SU-DHL-6 (cell line): ENCODE results near the gene RAB6A.

Experiments
- H2AFZ ChIP-seq: fragments of 200-600 bp; sonication (generic); 2 replicates; pipeline ENCODE4 v1.6.1; 2014; ENCODE audit warnings: low read depth, mild to moderate bottlenecking, moderate library complexity, mixed read lengths, antibody characterized with exemption, low read length; ENCODE audit not compliant: severe bottlenecking
- H3F3A ChIP-seq: fragments of 200-600 bp; shearing (Covaris generic); 2 replicates; pipeline ENCODE4 v1.6.0; 2016; ENCODE audit warnings: antibody characterized with exemption, mild to moderate bottlenecking; ENCODE audit not compliant: insufficient read depth
- H3K27ac ChIP-seq: fragments of 200-600 bp; sonication (generic); 2 replicates; pipeline ENCODE4 v1.5.1; 2016; ENCODE audit warnings: low read depth, mild to moderate bottlenecking, low read length, moderate library complexity, mixed read lengths
- H3K27me3 ChIP-seq: fragments of 200-600 bp; sonication (generic), shearing (Covaris generic); 2 replicates; pipeline ENCODE4 v1.6.0; 2014; ENCODE audit warnings: mild to moderate bottlenecking, low read length
- H3K36me3 ChIP-seq: fragments of 200-600 bp; sonication (generic); 2 replicates; pipeline ENCODE4 v1.6.1; 2014; ENCODE audit warnings: mild to moderate bottlenecking, low read length, mixed read lengths
- H3K4me2 ChIP-seq: fragments of 300-600, 200-600 bp; shearing (Covaris generic), sonication (generic); 2 replicates; pipeline ENCODE4 v1.6.0; 2014; ENCODE audit warnings: low read length, low read depth, mild to moderate bottlenecking; ENCODE audit not compliant: poor library complexity, severe bottlenecking
- H3K4me3 ChIP-seq: fragments of 200-600 bp; sonication (generic); 2 replicates; pipeline ENCODE4 v1.5.1; 2014; ENCODE audit warnings: antibody characterized with exemption, low read length, mild to moderate bottlenecking, mixed read lengths; ENCODE audit not compliant: insufficient read depth, poor library complexity, severe bottlenecking
- H3K79me2 ChIP-seq: fragments of 200-600 bp; sonication (generic); 2 replicates; pipeline ENCODE4 v1.6.1; 2014; ENCODE audit warnings: mild to moderate bottlenecking, low read length, moderate library complexity; ENCODE audit not compliant: insufficient read depth
- H3K9ac ChIP-seq: fragments of 200-600 bp; sonication (generic); 2 replicates; pipeline ENCODE4 v1.7.0; 2014; ENCODE audit warnings: mild to moderate bottlenecking, low read length
- H3K9me2 ChIP-seq: fragments of 200-600 bp; sonication (generic); replicated peaks from 2 replicates; pipeline ENCODE4 v1.6.1; 2014; ENCODE audit warnings: low read length; ENCODE audit not compliant: insufficient read depth
- H3K9me3 ChIP-seq: fragments of 200-600 bp; sonication (generic); 2 replicates; pipeline ENCODE4 v1.6.1; 2014; ENCODE audit warnings: low read length, mixed read lengths; ENCODE audit not compliant: insufficient read depth
- H4K20me1 ChIP-seq: fragments of 200-600 bp; sonication (generic); 2 replicates; pipeline ENCODE4 v1.6.1; 2014; ENCODE audit warnings: low read depth, mild to moderate bottlenecking, antibody characterized with exemption, low read length, moderate library complexity, mixed read lengths
- EZH2phosphoT487 ChIP-seq: fragments of 200-600 bp; sonication (generic), shearing (Covaris generic); conservative IDR thresholded peaks from 2 replicates; pipeline ENCODE4 v1.6.1; 2018; ENCODE audit warnings: mild to moderate bottlenecking, antibody characterized with exemption, low read length, moderate library complexity, mixed read lengths
- TF ChIP-seq, protein P1 (sequence below): fragments of 200-600 bp; sonication (generic); IDR thresholded peaks from one replicate; pipeline ENCODE4 v1.5.1; 2017; ENCODE audit warnings: antibody characterized with exemption, mild to moderate bottlenecking, low read length, moderate library complexity; ENCODE audit not compliant: insufficient read depth, poor library complexity, severe bottlenecking

Gene RAB6A

GRCh38 chr11:73656985-73657384 is 103.9 kb downstream of the RAB6A start:
- Histone ChIP-seq H4K20me1 (no peaks in the 10 kb centered on the region), H3K9me2 (no peaks in the 10 kb centered on the region), H3K4me3 (no peak overlapping the region)

DNA sequence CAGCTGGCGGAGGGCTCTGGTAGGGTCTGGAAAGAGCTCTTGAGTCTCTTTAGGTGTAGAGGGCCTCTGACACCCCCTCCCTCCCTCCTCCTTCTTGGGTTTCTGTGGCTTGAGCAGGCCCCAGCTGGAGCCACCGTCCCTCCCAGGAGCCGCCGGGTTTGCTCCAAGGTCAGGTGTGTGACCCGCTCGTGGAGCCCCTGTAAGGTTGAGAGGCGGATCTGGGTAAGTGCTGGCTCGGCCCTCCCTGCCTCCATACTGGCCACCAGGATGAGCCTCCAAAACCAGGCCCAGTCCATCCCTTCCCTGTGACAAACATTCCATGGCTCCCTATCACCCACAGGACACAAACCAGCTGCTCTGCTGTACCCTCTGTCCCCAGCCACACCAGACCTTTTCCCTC is 105.2 kb downstream of the RAB6A start:
- Histone ChIP-seq H3K36me3 (no peaks in the 10 kb centered on the region), H3K9ac (no peak overlapping the region), H3K4me2 (no peak overlapping the region), H2AFZ (no peak overlapping the region), H3K79me2 (no peaks in the 10 kb centered on the region), H3F3A (no peaks in the 10 kb centered on the region), H3K27ac (no peak overlapping the region), H4K20me1 (no peaks in the 10 kb centered on the region), H3K9me3 (no peaks in the 10 kb centered on the region), H3K27me3 (no peaks in the 10 kb centered on the region), H3K9me2 (no peaks in the 10 kb centered on the region), H3K4me3 (no peak overlapping the region)
- TF ChIP-seq, protein P1, sequence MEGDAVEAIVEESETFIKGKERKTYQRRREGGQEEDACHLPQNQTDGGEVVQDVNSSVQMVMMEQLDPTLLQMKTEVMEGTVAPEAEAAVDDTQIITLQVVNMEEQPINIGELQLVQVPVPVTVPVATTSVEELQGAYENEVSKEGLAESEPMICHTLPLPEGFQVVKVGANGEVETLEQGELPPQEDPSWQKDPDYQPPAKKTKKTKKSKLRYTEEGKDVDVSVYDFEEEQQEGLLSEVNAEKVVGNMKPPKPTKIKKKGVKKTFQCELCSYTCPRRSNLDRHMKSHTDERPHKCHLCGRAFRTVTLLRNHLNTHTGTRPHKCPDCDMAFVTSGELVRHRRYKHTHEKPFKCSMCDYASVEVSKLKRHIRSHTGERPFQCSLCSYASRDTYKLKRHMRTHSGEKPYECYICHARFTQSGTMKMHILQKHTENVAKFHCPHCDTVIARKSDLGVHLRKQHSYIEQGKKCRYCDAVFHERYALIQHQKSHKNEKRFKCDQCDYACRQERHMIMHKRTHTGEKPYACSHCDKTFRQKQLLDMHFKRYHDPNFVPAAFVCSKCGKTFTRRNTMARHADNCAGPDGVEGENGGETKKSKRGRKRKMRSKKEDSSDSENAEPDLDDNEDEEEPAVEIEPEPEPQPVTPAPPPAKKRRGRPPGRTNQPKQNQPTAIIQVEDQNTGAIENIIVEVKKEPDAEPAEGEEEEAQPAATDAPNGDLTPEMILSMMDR: no peak
- TF ChIP-seq EZH2phosphoT487: no peak

More at GRCh38 chr11:73656985-73657384, 103.9 kb downstream of the RAB6A start:
- Histone ChIP-seq H3K27ac (no peak overlapping the region), H3K9ac (no peak overlapping the region), H3K9me3 (no peaks in the 10 kb centered on the region), H3F3A (no peaks in the 10 kb centered on the region), H3K27me3 (no peaks in the 10 kb centered on the region), H3K79me2 (no peaks in the 10 kb centered on the region), H3K36me3 (no peaks in the 10 kb centered on the region), H3K4me2 (no peak overlapping the region), H2AFZ (no peak overlapping the region)
- TF ChIP-seq, protein P1: no peak
- no peak for TF ChIP-seq EZH2phosphoT487

DNA sequence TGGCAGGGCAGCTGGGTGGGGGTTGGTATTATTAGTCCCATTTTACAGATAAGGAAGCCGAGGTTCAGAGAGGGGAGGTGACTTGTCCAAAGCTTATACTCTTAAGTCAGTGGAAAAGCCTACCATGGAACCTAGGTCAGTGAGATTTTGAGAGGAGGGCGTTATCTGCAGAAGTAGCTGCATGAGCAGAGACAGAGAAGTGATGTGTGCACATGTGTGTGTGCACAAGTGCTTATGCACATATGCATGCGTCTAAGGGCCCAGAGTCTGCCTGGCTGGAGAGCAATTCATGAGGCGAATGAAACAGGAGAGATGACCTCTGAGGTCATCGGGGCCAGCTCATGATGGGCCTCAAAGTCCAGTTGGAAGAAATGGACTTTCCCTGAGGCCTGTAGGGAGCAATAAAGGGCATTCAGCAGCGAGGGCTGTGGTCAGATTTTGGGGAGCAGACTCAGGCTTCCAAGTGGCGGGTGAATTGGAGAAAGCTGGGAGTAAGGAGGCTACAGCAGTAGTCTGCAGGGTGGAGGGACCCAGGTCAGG is 106.3 kb downstream of the RAB6A start:
- no peaks in the 10 kb centered on the region for H3F3A ChIP-seq
- no peaks in the 10 kb centered on the region for H3K9me2 ChIP-seq
- H4K20me1 ChIP-seq: no peaks in the 10 kb centered on the region
- no peak overlapping the region for H2AFZ ChIP-seq
- no peaks in the 10 kb centered on the region for H3K27me3 ChIP-seq
- no peaks in the 10 kb centered on the region for H3K9me3 ChIP-seq
- no peak for TF ChIP-seq EZH2phosphoT487
- TF ChIP-seq, protein P1: no peak
- no peak overlapping the region for H3K27ac ChIP-seq
- H3K79me2 ChIP-seq: no peaks in the 10 kb centered on the region
- H3K9ac ChIP-seq: no peak overlapping the region
- no peaks in the 10 kb centered on the region for H3K36me3 ChIP-seq
- no peak overlapping the region for H3K4me3 ChIP-seq
- no peak overlapping the region for H3K4me2 ChIP-seq

GRCh38 chr11:73653996-73654395 is 106.9 kb downstream of the RAB6A start:
- no peaks in the 10 kb centered on the region for H3F3A ChIP-seq
- no peak overlapping the region for H2AFZ ChIP-seq
- no peak overlapping the region for H3K4me2 ChIP-seq
- no peaks in the 10 kb centered on the region for H3K27me3 ChIP-seq
- no peaks in the 10 kb centered on the region for H3K79me2 ChIP-seq
- no peaks in the 10 kb centered on the region for H3K36me3 ChIP-seq
- no peaks in the 10 kb centered on the region for H3K9me3 ChIP-seq
- H4K20me1 ChIP-seq: no peaks in the 10 kb centered on the region
- TF ChIP-seq, protein P1: no peak
- TF ChIP-seq EZH2phosphoT487: no peak
- no peaks in the 10 kb centered on the region for H3K9me2 ChIP-seq
- no peak overlapping the region for H3K4me3 ChIP-seq
- no peak overlapping the region for H3K9ac ChIP-seq
- no peak overlapping the region for H3K27ac ChIP-seq
